ENCODE results near the gene CDK17.

Gene CDK17

DNA sequence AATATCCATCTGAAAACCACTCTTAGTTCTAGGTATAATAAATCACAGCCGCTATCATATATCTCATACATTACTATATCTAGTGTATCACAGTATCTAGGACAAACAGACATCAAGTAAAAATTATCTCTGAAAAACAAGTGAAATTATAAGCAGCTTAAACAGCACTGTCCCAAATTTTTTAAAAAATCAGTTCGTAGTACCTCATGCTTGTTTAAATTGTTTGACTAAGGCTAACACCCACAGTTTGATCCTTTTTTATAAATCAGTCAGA lies 33.9 kb downstream of the CDK17 start:
- H3K4me1 ChIP-seq (ENCODE audit: insufficient read depth, low read length) = peaks cover 12% of the 10 kb centered on the region; the same call in 1 of the 2 replicates
- H3K4me3 ChIP-seq (ENCODE audit: low read length) = no peak overlapping the region
- no peaks in the 10 kb centered on the region for H3K9me3 ChIP-seq (ENCODE audit: insufficient read depth, low read depth, low read length)
- H3K27me3 ChIP-seq (ENCODE audit: insufficient read depth, low read length) = no peaks in the 10 kb centered on the region
- no peak overlapping the region for H3K27ac ChIP-seq (ENCODE audit: low read length)
- H3K9ac ChIP-seq (ENCODE audit: low read depth, low read length) = no peak overlapping the region
- H3K36me3 ChIP-seq (ENCODE audit: insufficient read depth, low read depth, low read length) = no peaks in the 10 kb centered on the region

DNA sequence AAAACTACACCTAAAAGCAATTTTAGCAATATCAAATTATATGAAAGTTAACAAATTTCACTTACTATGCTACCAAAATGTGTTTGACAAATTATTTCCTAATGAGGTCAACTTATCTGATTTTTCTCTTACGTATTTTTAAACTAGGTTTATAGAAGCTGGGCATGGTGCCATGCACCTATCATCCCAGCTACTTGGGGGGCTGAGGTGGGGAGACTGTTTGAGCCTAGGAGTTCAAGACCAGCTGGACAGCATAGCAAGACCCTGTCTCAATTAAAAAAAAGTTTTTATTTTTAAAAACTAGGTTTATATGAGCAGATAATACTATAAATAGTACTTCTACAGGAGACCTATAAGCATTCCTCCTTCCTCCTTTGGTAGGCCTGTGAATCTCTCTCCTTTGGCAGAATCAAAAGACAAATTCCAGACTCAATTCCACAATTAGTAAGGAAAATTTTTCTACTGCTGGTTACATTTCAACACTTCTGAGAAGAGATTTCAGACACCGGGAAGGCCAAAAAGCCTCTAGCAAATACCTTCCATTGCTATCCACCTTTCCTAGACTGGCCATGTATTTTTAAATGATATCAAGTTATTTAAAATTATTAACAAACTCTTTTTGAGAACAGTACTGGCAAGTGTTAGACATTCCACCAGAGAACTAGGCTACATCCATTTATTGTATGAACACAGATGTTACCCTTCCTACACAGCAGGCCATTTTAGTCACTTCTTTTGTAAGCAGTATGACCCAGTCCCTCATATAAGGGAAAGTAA lies 34.4 kb downstream of the CDK17 start:
- Histone ChIP-seq H3K4me1 (ENCODE audit: insufficient read depth, low read length) (peaks cover 9% of the 10 kb centered on the region; the same call in 1 of the 2 replicates), H3K4me3 (ENCODE audit: low read length) (no peak overlapping the region), H3K27me3 (ENCODE audit: insufficient read depth, low read length) (no peaks in the 10 kb centered on the region), H3K27ac (ENCODE audit: low read length) (no peak overlapping the region), H3K36me3 (ENCODE audit: insufficient read depth, low read depth, low read length) (no peaks in the 10 kb centered on the region), H3K9ac (ENCODE audit: low read depth, low read length) (no peak overlapping the region), H3K9me3 (ENCODE audit: insufficient read depth, low read depth, low read length) (no peaks in the 10 kb centered on the region)

DNA sequence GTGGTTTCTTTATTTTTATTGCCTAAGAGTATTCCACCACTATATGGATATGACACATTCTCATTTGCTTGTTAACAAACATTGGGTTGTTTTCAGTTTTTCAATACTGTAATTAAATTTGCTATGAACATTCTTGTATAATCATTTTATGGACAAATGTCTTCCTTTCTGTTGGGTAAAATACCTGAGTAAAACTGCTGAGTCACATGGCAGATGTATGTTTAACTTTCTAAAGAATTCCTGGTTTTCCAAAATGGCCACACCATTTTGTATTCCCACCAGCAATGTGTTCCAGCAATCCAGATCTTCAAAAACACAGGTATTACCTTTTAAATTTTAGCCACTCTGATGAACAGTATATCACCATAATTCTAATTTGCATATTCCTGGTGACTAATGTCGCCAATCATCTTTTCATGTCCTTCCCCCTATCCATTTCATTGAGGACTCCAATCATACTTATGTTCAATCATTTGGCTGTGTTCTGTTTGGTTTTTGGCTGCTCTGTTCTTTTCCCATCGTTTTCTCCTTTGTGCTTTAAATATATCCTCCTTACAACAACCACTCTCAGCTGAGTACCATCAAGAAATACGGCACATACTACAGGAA lies 36.0 kb downstream of the CDK17 start:
- Histone ChIP-seq H3K9me3 (ENCODE audit: insufficient read depth, low read depth, low read length) (no peaks in the 10 kb centered on the region), H3K4me1 (ENCODE audit: insufficient read depth, low read length) (peaks cover 2% of the 10 kb centered on the region; the same call in 1 of the 2 replicates), H3K27ac (ENCODE audit: low read length) (peak overlapping the region; percentile 45), H3K36me3 (ENCODE audit: insufficient read depth, low read depth, low read length) (no peaks in the 10 kb centered on the region), H3K9ac (ENCODE audit: low read depth, low read length) (no peak overlapping the region), H3K27me3 (ENCODE audit: insufficient read depth, low read length) (no peaks in the 10 kb centered on the region), H3K4me3 (ENCODE audit: low read length) (no peak overlapping the region)

DNA sequence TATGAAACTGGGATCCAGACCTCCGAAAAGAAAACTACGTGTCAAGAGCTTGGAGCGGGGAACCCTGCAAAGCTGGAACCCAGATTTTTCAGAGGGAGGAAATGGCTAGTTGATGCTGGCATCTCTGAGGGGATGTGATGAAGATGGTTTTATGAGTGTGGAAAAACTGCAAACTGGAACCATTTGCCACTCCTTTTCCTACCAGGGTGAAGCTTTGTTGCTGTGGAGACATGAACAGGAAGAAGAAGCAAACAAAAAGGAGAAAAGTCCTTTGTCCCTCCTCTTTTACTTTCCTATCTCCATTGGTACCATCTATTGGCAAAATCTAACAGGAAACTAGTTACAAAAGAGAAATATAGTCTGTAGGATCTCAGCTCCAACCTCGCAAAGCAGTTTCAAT lies 39.2 kb downstream of the CDK17 start:
- Histone ChIP-seq H3K9me3 (ENCODE audit: insufficient read depth, low read depth, low read length) (no peaks in the 10 kb centered on the region), H3K4me1 (ENCODE audit: insufficient read depth, low read length) (0 out of 2 replicates have a peak, but pooled peaks cover 2% of the 10 kb centered on the region), H3K4me3 (ENCODE audit: low read length) (no peak overlapping the region), H3K27me3 (ENCODE audit: insufficient read depth, low read length) (no peaks in the 10 kb centered on the region), H3K27ac (ENCODE audit: low read length) (no peak overlapping the region), H3K9ac (ENCODE audit: low read depth, low read length) (no peak overlapping the region), H3K36me3 (ENCODE audit: insufficient read depth, low read depth, low read length) (no peaks in the 10 kb centered on the region)

DNA sequence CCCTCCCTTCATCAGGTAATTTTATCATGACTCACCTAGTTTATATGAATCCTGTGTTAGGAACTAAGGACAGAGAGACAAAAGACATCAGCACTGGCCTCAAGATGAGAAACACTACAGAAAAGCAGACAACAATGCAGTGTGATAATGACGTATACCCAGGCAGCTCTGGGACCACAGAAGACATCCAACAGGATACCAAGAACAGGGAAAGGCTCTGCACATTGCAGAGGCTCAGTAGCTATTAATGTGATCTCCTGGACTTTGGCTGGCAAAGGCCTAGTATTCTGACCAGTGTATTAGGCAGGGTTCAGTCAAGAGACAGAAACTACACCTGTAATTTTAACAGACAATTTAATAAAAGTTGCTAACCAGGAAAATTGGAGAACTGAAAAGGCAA lies 39.7 kb downstream of the CDK17 start:
- Histone ChIP-seq H3K36me3 (ENCODE audit: insufficient read depth, low read depth, low read length) (no peaks in the 10 kb centered on the region), H3K4me1 (ENCODE audit: insufficient read depth, low read length) (0 out of 2 replicates have a peak, but pooled peaks cover 2% of the 10 kb centered on the region), H3K9ac (ENCODE audit: low read depth, low read length) (no peak overlapping the region), H3K4me3 (ENCODE audit: low read length) (no peak overlapping the region), H3K9me3 (ENCODE audit: insufficient read depth, low read depth, low read length) (no peaks in the 10 kb centered on the region), H3K27ac (ENCODE audit: low read length) (no peak overlapping the region), H3K27me3 (ENCODE audit: insufficient read depth, low read length) (no peaks in the 10 kb centered on the region)

DNA sequence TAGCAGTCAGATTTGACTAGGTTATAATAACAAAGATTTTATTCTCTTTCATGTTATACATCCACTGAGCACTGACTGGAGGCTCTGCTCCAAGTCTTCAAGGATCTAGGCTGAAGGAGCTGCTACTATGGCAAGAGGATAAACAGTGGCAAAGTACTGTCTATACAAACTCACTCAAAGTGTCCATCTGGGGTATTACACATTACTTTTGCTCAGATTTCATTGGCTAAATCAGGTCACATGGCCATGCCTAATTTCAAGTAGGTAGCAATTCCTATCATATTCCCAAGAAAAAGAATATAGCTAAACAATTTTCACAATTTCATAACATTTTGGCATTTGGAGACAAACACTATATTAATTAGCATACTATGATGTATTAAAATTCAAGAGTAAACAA lies 40.9 kb downstream of the CDK17 start:
- no peaks in the 10 kb centered on the region for H3K4me1 ChIP-seq (ENCODE audit: insufficient read depth, low read length)
- no peaks in the 10 kb centered on the region for H3K9me3 ChIP-seq (ENCODE audit: insufficient read depth, low read depth, low read length)
- no peak overlapping the region for H3K4me3 ChIP-seq (ENCODE audit: low read length)
- H3K27me3 ChIP-seq (ENCODE audit: insufficient read depth, low read length) = no peaks in the 10 kb centered on the region
- H3K36me3 ChIP-seq (ENCODE audit: insufficient read depth, low read depth, low read length) = no peaks in the 10 kb centered on the region
- no peak overlapping the region for H3K27ac ChIP-seq (ENCODE audit: low read length)
- no peak overlapping the region for H3K9ac ChIP-seq (ENCODE audit: low read depth, low read length)

DNA sequence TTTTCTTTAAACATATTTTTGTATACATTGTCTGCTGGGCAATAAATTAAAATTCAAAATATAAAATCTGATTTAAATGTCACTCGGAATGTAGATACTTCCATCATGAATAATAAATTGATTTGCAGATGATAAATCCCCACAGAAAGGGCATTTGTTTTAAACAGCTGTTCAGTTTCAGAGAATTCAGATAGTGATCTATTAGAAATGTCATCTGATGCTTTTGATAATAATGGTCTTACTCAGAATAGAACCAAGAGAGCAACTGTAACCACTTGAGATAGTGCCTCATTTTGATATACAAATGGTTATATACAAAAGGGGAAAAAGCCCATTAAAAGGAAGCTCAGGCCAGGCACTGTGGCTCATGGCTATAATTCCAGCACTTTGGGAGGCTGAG lies 43.4 kb downstream of the CDK17 start:
- no peaks in the 10 kb centered on the region for H3K4me1 ChIP-seq (ENCODE audit: insufficient read depth, low read length)
- no peaks in the 10 kb centered on the region for H3K36me3 ChIP-seq (ENCODE audit: insufficient read depth, low read depth, low read length)
- H3K27ac ChIP-seq (ENCODE audit: low read length) = no peak overlapping the region

DNA sequence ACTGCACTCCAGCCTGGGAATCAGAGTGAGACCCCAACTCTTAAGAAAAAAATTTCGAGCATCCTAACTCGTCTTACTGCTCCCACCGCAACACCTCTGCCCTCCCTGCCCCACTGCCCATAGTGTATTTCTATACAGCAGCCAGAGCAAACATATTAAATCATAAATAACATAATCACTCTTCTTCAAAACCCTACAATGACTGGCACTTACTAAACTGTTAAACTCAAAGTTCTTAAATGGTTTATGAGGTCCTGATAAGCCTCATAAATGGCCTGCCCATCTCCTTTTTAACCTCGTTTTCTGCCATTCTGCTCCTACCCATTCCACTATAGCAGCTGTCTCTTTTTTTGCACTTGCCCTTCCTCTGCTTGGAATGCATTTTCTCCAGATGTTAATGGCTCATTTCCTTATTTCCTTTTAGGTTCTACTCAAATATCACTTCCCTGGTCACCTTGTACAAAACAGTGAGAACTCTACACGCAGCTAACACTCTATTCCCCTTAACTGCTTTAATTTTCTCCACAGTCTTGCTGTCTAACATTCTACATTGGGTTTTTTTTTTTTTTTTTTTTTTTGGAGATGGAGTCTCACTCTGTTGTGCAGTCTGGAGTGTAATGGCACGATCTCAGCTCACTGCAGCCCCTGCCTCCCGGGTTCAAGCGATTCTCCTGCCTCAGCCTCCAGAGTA lies 45.2 kb downstream of the CDK17 start:
- Histone ChIP-seq H3K9ac (ENCODE audit: low read depth, low read length) (no peak overlapping the region), H3K9me3 (ENCODE audit: insufficient read depth, low read depth, low read length) (no peaks in the 10 kb centered on the region), H3K4me3 (ENCODE audit: low read length) (no peak overlapping the region), H3K4me1 (ENCODE audit: insufficient read depth, low read length) (no peaks in the 10 kb centered on the region), H3K27ac (ENCODE audit: low read length) (no peak overlapping the region), H3K27me3 (ENCODE audit: insufficient read depth, low read length) (no peaks in the 10 kb centered on the region), H3K36me3 (ENCODE audit: insufficient read depth, low read depth, low read length) (no peaks in the 10 kb centered on the region)

More for the DNA sequence above, 43.4 kb downstream of the CDK17 start:
- Histone ChIP-seq H3K27me3 (ENCODE audit: insufficient read depth, low read length) (no peaks in the 10 kb centered on the region), H3K9me3 (ENCODE audit: insufficient read depth, low read depth, low read length) (no peaks in the 10 kb centered on the region), H3K9ac (ENCODE audit: low read depth, low read length) (no peak overlapping the region), H3K4me3 (ENCODE audit: low read length) (no peak overlapping the region)

- no peak overlapping the region for H3K27ac ChIP-seq (ENCODE audit: low read length)
- no peaks in the 10 kb centered on the region for H3K9me3 ChIP-seq (ENCODE audit: insufficient read depth, low read depth, low read length)
- no peak overlapping the region for H3K4me3 ChIP-seq (ENCODE audit: low read length)
- no peaks in the 10 kb centered on the region for H3K36me3 ChIP-seq (ENCODE audit: insufficient read depth, low read depth, low read length)
- no peaks in the 10 kb centered on the region for H3K27me3 ChIP-seq (ENCODE audit: insufficient read depth, low read length)
- no peaks in the 10 kb centered on the region for H3K4me1 ChIP-seq (ENCODE audit: insufficient read depth, low read length)
- H3K9ac ChIP-seq (ENCODE audit: low read depth, low read length) = no peak overlapping the region
Observed at GRCh38 chr12:96354326-96354725, 45.9 kb downstream of the CDK17 start.

DNA sequence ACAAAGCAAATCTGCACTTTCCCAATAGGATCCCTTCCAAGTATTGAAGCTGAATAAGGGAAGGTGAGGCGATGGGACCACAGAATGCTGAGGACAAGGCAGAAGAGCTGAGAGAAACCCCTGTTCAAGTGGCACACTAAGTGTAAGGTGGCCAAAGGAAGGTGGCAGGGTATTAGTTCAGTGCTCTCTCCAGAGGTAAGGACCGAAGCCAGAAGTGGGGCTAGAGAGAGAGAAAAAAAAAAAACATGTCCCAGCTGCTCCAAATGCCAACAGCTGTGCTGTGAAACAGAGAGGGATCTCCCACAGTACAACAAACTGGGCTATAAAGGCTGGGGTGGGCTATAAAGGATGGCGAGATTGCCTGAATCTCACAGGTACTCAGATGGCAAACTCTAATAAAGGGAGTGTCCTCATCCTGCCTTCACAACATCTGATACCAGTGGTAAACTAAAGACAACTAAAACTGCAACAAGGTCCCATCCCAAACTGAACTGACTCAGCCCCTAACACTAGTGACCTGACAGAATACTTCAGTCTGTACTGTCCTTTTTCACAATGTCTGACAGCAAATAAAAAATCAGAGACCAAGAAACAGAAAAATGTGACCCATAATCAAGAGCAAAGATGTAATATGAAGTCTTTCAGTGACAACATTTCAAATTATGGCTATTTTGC lies 47.9 kb downstream of the CDK17 start:
- H3K4me3 ChIP-seq (ENCODE audit: low read length) = no peak overlapping the region
- H3K27me3 ChIP-seq (ENCODE audit: insufficient read depth, low read length) = no peaks in the 10 kb centered on the region
- H3K9ac ChIP-seq (ENCODE audit: low read depth, low read length) = no peak overlapping the region
- no peaks in the 10 kb centered on the region for H3K36me3 ChIP-seq (ENCODE audit: insufficient read depth, low read depth, low read length)
- H3K4me1 ChIP-seq (ENCODE audit: insufficient read depth, low read length) = no peaks in the 10 kb centered on the region
- H3K27ac ChIP-seq (ENCODE audit: low read length) = no peak overlapping the region
- no peaks in the 10 kb centered on the region for H3K9me3 ChIP-seq (ENCODE audit: insufficient read depth, low read depth, low read length)

DNA sequence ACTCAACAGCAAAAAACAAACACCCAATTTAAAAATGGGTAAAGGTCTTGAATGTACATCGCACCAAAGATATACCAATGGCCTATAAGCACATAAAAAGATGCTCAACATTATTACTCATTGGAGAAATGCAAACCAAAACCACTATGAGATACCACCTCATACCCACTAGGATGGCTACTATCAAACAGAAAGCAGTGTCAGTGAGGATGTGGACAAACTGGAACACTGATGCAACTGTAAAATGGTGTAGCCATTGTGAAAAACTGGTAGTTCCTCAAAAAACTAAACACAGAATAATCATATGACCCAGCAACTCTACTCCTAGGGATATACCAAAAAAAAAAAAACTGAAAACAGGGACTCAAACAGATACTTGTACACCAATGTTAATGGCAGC lies 49.3 kb downstream of the CDK17 start:
- Histone ChIP-seq H3K9ac (ENCODE audit: low read depth, low read length) (no peak overlapping the region), H3K4me3 (ENCODE audit: low read length) (no peak overlapping the region), H3K27me3 (ENCODE audit: insufficient read depth, low read length) (no peaks in the 10 kb centered on the region), H3K27ac (ENCODE audit: low read length) (no peak overlapping the region), H3K9me3 (ENCODE audit: insufficient read depth, low read depth, low read length) (no peaks in the 10 kb centered on the region), H3K36me3 (ENCODE audit: insufficient read depth, low read depth, low read length) (no peaks in the 10 kb centered on the region), H3K4me1 (ENCODE audit: insufficient read depth, low read length) (0 out of 2 replicates have a peak, but pooled peaks cover 3% of the 10 kb centered on the region)

Measured in iPS-20b (cell line).